ENCODE data around the gene REC114.

REC114 gene

DNA sequence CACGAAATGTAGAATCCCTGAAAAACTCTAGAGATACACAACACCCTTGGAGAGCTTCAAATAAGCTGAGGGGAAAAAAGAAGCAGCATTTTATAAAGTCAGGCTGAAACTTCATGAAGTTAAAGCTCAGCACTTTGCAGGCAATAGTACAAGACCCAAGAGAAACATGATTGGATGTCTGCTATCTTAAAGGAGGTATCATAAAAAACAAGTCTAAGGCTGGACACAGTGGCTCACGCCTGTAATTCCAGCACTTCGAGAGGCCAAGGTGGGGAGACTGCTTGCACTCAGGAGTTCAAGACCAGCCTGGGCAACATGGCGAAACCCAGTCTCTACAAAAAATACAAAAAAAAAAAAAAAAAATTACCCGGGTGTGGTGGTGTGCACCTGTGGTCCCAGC, 147.3 kb downstream of the REC114 start:
- Histone ChIP-seq H3K4me3 (ENCODE audit: low read depth, low read length) (no peak overlapping the region), H3K79me2 (ENCODE audit: control insufficient read depth, insufficient read depth, low read length, unreplicated experiment) (peaks cover 39% of the 10 kb centered on the region), H3K36me3 (ENCODE audit: insufficient read depth, low read length) (peaks cover 34% of the 10 kb centered on the region), H3K4me1 (ENCODE audit: control insufficient read depth, insufficient read depth, low read length, unreplicated experiment) (no peaks in the 10 kb centered on the region), H2AFZ (ENCODE audit: low read length, unreplicated experiment) (no peak overlapping the region), H3K27ac (ENCODE audit: low read depth, low read length) (no peak overlapping the region), H3K27me3 (ENCODE audit: insufficient read depth, low read length) (no peaks in the 10 kb centered on the region)

DNA sequence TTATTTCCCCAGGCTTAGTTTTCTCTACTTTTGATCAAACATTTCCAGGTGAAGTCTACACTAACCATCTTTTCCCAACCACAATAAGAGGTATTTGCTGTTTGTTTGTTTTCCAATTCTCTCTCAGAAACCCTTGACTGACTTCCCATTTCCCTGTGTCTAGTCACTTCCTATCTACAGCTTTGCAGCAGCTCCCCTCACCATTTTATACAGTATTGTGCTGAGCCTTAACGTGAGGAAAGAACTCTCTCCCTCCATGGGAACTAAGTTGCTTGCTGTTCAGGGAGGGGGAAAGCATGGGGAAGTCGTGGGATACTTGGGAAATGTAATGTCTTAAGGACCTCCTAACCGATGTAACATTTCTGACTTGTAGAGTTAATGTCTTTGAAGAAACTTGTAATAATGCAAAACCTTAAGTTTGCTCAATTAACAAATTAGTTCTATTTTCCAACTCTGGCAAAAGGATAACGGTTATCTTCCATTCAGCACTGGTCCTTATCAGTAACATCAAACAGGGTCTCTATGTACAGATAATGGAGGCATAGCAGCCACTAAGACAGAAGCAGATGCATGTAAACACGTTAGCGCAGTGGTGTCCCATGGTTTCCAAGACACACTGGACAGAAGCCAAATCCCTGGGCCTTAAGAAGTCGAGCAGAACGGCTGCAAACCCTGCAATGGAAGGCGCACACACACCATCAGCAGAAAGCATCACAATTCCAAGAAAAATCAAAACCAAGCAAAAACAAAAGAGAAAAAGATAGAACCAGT, 150.5 kb downstream of the REC114 start:
- Histone ChIP-seq H3K27ac (ENCODE audit: low read depth, low read length) (no peak overlapping the region), H2AFZ (ENCODE audit: low read length, unreplicated experiment) (no peak overlapping the region), H3K36me3 (ENCODE audit: insufficient read depth, low read length) (peaks cover 18% of the 10 kb centered on the region; the same call in 1 of the 2 replicates), H3K79me2 (ENCODE audit: control insufficient read depth, insufficient read depth, low read length, unreplicated experiment) (peaks cover 72% of the 10 kb centered on the region), H3K4me3 (ENCODE audit: low read depth, low read length) (no peak overlapping the region), H3K4me1 (ENCODE audit: control insufficient read depth, insufficient read depth, low read length, unreplicated experiment) (peaks cover 13% of the 10 kb centered on the region), H3K27me3 (ENCODE audit: insufficient read depth, low read length) (no peaks in the 10 kb centered on the region)

- Histone ChIP-seq H3K36me3 (ENCODE audit: insufficient read depth, low read length) (peaks cover 18% of the 10 kb centered on the region; the same call in 1 of the 2 replicates), H3K79me2 (ENCODE audit: control insufficient read depth, insufficient read depth, low read length, unreplicated experiment) (peaks cover 78% of the 10 kb centered on the region), H3K27me3 (ENCODE audit: insufficient read depth, low read length) (no peaks in the 10 kb centered on the region), H3K4me1 (ENCODE audit: control insufficient read depth, insufficient read depth, low read length, unreplicated experiment) (peaks cover 20% of the 10 kb centered on the region), H3K4me3 (ENCODE audit: low read depth, low read length) (no peak overlapping the region), H3K27ac (ENCODE audit: low read depth, low read length) (no peak overlapping the region), H2AFZ (ENCODE audit: low read length, unreplicated experiment) (no peak overlapping the region)
Measured at GRCh38 chr15:73594109-73594508, 151.1 kb downstream of the REC114 start.

DNA sequence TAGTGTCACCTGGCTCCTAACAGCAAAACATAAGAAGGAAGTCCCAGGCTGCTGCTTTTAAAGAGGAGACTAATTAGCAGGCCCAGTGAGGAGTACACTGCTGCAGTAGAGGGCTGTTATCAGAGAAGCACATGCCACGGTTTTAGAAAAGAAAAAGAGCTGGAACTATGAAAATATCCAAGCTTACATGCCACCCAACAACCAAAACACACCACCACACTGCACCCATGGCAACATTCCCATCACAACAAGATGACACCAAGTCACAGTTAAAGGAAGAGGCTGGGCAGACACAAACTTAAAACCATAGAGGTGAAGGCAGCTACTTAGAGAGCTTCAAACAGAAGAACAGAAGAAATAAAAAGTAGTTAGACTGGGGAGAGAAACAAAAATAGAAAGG, 153.2 kb downstream of the REC114 start:
- Histone ChIP-seq H3K27ac (ENCODE audit: low read depth, low read length) (no peak overlapping the region), H3K79me2 (ENCODE audit: control insufficient read depth, insufficient read depth, low read length, unreplicated experiment) (peaks cover 96% of the 10 kb centered on the region), H3K4me1 (ENCODE audit: control insufficient read depth, insufficient read depth, low read length, unreplicated experiment) (peaks cover 37% of the 10 kb centered on the region), H2AFZ (ENCODE audit: low read length, unreplicated experiment) (no peak overlapping the region), H3K27me3 (ENCODE audit: insufficient read depth, low read length) (no peaks in the 10 kb centered on the region), H3K36me3 (ENCODE audit: insufficient read depth, low read length) (0 out of 2 replicates have a peak, but pooled peaks cover 8% of the 10 kb centered on the region), H3K4me3 (ENCODE audit: low read depth, low read length) (no peak overlapping the region)

- Histone ChIP-seq H3K4me3 (ENCODE audit: low read depth, low read length) (no peak overlapping the region), H3K27ac (ENCODE audit: low read depth, low read length) (no peak overlapping the region), H3K36me3 (ENCODE audit: insufficient read depth, low read length) (no peaks in the 10 kb centered on the region), H3K27me3 (ENCODE audit: insufficient read depth, low read length) (no peaks in the 10 kb centered on the region), H2AFZ (ENCODE audit: low read length, unreplicated experiment) (no peak overlapping the region), H3K79me2 (ENCODE audit: control insufficient read depth, insufficient read depth, low read length, unreplicated experiment) (peaks cover 96% of the 10 kb centered on the region), H3K4me1 (ENCODE audit: control insufficient read depth, insufficient read depth, low read length, unreplicated experiment) (peaks cover 46% of the 10 kb centered on the region)
Measured at GRCh38 chr15:73597036-73597638, 154.2 kb downstream of the REC114 start.

GRCh38 chr15:73598530-73599160, 155.7 kb downstream of the REC114 start:
- Histone ChIP-seq H3K27me3 (ENCODE audit: insufficient read depth, low read length) (no peaks in the 10 kb centered on the region), H3K4me3 (ENCODE audit: low read depth, low read length) (no peak overlapping the region), H2AFZ (ENCODE audit: low read length, unreplicated experiment) (no peak overlapping the region), H3K27ac (ENCODE audit: low read depth, low read length) (0 out of 2 replicates have a peak overlapping the region, but pooled peaks have one; percentile 3), H3K36me3 (ENCODE audit: insufficient read depth, low read length) (no peaks in the 10 kb centered on the region), H3K79me2 (ENCODE audit: control insufficient read depth, insufficient read depth, low read length, unreplicated experiment) (peaks cover 96% of the 10 kb centered on the region), H3K4me1 (ENCODE audit: control insufficient read depth, insufficient read depth, low read length, unreplicated experiment) (peaks cover 59% of the 10 kb centered on the region)

- peak overlapping the region; percentile 63 for H3K27ac ChIP-seq (ENCODE audit: low read depth, low read length)
- H3K27me3 ChIP-seq (ENCODE audit: insufficient read depth, low read length): no peaks in the 10 kb centered on the region
- H3K4me3 ChIP-seq (ENCODE audit: low read depth, low read length): no peak overlapping the region
- no peak overlapping the region for H2AFZ ChIP-seq (ENCODE audit: low read length, unreplicated experiment)
- H3K36me3 ChIP-seq (ENCODE audit: insufficient read depth, low read length): no peaks in the 10 kb centered on the region
- peaks cover 59% of the 10 kb centered on the region for H3K4me1 ChIP-seq (ENCODE audit: control insufficient read depth, insufficient read depth, low read length, unreplicated experiment)
- H3K79me2 ChIP-seq (ENCODE audit: control insufficient read depth, insufficient read depth, low read length, unreplicated experiment): peaks cover 96% of the 10 kb centered on the region
Measured at GRCh38 chr15:73599934-73600333, 157.0 kb downstream of the REC114 start.

DNA sequence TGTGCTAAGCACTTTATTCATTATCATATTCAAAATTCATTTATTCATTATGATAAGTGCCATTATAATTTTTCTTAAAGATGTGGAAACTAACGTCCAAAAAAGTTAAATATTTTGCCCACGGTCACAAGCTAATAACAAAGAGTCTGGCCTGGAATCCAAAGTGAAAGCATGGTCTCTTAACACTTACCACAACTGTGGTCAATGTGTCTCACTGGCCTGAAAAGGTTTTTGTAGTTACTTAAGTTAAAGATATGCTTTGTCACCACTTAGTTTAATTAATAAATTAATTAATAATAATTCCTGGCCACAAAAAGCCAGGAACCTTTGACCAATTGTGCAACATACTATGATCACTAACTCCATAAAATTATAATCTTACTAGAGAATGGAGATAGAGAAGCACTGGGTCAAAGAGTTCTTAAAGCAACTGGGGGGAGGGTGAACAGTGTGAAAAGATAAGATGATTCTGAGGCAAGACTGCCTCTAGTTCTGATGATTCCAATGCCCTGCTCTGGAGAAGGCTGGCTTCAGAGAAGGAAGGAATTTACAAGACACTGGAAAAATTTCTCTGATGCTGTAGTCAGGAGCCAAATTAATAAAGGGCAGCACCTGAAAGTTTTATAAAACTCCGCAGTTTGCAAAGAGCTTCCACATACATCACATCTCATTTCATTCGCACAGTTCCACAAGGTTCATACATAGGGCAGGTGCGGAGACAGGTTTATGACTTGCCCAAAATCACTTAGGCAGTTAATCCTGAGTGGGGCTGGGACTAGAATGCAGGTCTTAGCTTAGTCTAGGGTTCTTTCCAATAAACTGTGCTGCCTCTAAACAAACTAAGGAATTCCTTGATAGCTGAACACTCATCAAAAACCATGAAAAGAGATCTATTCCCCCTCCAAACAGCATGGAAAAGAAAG, 157.7 kb downstream of the REC114 start:
- Histone ChIP-seq H3K27ac (ENCODE audit: low read depth, low read length) (peak overlapping the region; percentile 63), H3K4me3 (ENCODE audit: low read depth, low read length) (no peak overlapping the region), H3K27me3 (ENCODE audit: insufficient read depth, low read length) (no peaks in the 10 kb centered on the region), H3K79me2 (ENCODE audit: control insufficient read depth, insufficient read depth, low read length, unreplicated experiment) (peaks cover 93% of the 10 kb centered on the region), H3K36me3 (ENCODE audit: insufficient read depth, low read length) (no peaks in the 10 kb centered on the region), H3K4me1 (ENCODE audit: control insufficient read depth, insufficient read depth, low read length, unreplicated experiment) (peaks cover 59% of the 10 kb centered on the region), H2AFZ (ENCODE audit: low read length, unreplicated experiment) (no peak overlapping the region)

GRCh38 chr15:73601451-73602445, 158.8 kb downstream of the REC114 start:
- Histone ChIP-seq H3K79me2 (ENCODE audit: control insufficient read depth, insufficient read depth, low read length, unreplicated experiment) (peaks cover 92% of the 10 kb centered on the region), H3K4me1 (ENCODE audit: control insufficient read depth, insufficient read depth, low read length, unreplicated experiment) (peaks cover 52% of the 10 kb centered on the region), H3K4me3 (ENCODE audit: low read depth, low read length) (peak overlapping the region; percentile 29), H3K36me3 (ENCODE audit: insufficient read depth, low read length) (no peaks in the 10 kb centered on the region), H3K27ac (ENCODE audit: low read depth, low read length) (peak overlapping the region; percentile 63), H2AFZ (ENCODE audit: low read length, unreplicated experiment) (no peak overlapping the region), H3K27me3 (ENCODE audit: insufficient read depth, low read length) (no peaks in the 10 kb centered on the region)

Measured in ACC112 (cell line).